Astrocyte (in vitro differentiated cells and primary cell): ENCODE results near the gene C1orf210.

Experiments used
- CTCF ChIP-seq: IDR thresholded peaks from 2 replicates; pipeline ENCODE4 v1.5.1; 2011; ENCODE audit warnings: low read depth, mild to moderate bottlenecking, inconsistent platforms, low read length, moderate library complexity; ENCODE audit not compliant: insufficient read depth
- EZH2 ChIP-seq: IDR thresholded peaks from 2 replicates; pipeline ENCODE4 v1.6.1; 2012; ENCODE audit warnings: mild to moderate bottlenecking, low read length, inconsistent platforms; ENCODE audit not compliant: insufficient read depth

GRCh38 chr1:43284546-43285110 is 753 bp downstream of the C1orf210 start:
- no peak for TF ChIP-seq CTCF
- TF ChIP-seq EZH2 = no peak
